PC-3 (cell line): Measurements from ENCODE around the gene SFMBT2. TPM values are rescaled to one million over a fixed set of nuclear protein-coding genes. Genes with fewer than 3 reads are reported as not detected.

Experiments
- ATAC-seq: fragments of 200-7000 bp; cut with Tn5 transposase; 2 replicates; pipeline ENCODE4 v1.9.1; 2020; ENCODE audit warnings: mild to moderate bottlenecking, moderate library complexity
- BruUV-seq: library from RNA; stranded (reverse); fragments of 400-500 nt; replicated peaks from 2 replicates; lab custom pipeline; 2021; lab: Mats Ljungman, UMichigan
- CTCF ChIA-PET: fragments of 300-600 bp; sonication (Branson Sonifier 250); formaldehyde crosslinking; loops from one replicate; lab custom pipeline; 2022; ENCODE audit warnings: antibody characterized with exemption; lab: Charles Lee
- POLR2A ChIA-PET: fragments of 300-600 bp; sonication (Branson Sonifier 250); formaldehyde crosslinking; loops from one replicate; lab custom pipeline; 2022; ENCODE audit warnings: antibody characterized with exemption; ENCODE audit not compliant: unreplicated experiment; lab: Charles Lee
- DNase-seq: peaks from one replicate; pipeline ENCODE4 v3.0.0-alpha.2; 2015
- H2AFZ ChIP-seq: fragments of 300-600 bp; sonication (generic); 2 replicates; pipeline ENCODE4 v1.6.0; 2016; ENCODE audit warnings: antibody characterized with exemption, low read length
- H3F3A ChIP-seq: fragments of 300-600 bp; sonication (generic); one replicate; pipeline ENCODE4 v1.6.0; 2017; ENCODE audit warnings: antibody characterized with exemption, low read length, control low read depth, mild to moderate bottlenecking; ENCODE audit not compliant: unreplicated experiment
- H3K27ac ChIP-seq: fragments of 300-600 bp; sonication (generic); 2 replicates; pipeline ENCODE4 v1.5.1; 2016; ENCODE audit warnings: mild to moderate bottlenecking, low read length
- H3K27me3 ChIP-seq: fragments of 300-600 bp; sonication (generic); 2 replicates; pipeline ENCODE4 v1.6.1; 2016; ENCODE audit warnings: low read length, mixed read lengths
- H3K36me3 ChIP-seq: fragments of 300-600 bp; sonication (generic); 2 replicates; pipeline ENCODE4 v1.6.1; 2016; ENCODE audit warnings: low read depth, mixed run types, low read length, mixed read lengths
- H3K4me1 ChIP-seq: fragments of 300-600 bp; sonication (generic); 2 replicates; pipeline ENCODE4 v1.5.1; 2016; ENCODE audit warnings: low read length; ENCODE audit not compliant: insufficient read depth
- H3K4me2 ChIP-seq: fragments of 300-600 bp; sonication (generic); 2 replicates; pipeline ENCODE4 v1.6.0; 2016; ENCODE audit warnings: low read length
- H3K4me3 ChIP-seq: fragments of 300-600 bp; sonication (generic); 2 replicates; pipeline ENCODE4 v1.5.1; 2016; ENCODE audit warnings: mild to moderate bottlenecking, low read length, mixed read lengths
- H3K79me2 ChIP-seq: fragments of 300-600 bp; sonication (generic); 2 replicates; pipeline ENCODE4 v1.6.1; 2017; ENCODE audit warnings: low read length, mixed read lengths
- H3K9ac ChIP-seq: fragments of 300-600 bp; sonication (generic); 2 replicates; pipeline ENCODE4 v1.6.0; 2016; ENCODE audit warnings: mild to moderate bottlenecking, low read length
- H3K9me2 ChIP-seq: fragments of 300-600 bp; sonication (generic); replicated peaks from 2 replicates; pipeline ENCODE4 v1.6.1; 2016; ENCODE audit warnings: mixed run types, low read length, mixed read lengths
- H3K9me3 ChIP-seq: fragments of 300-600 bp; sonication (generic); 2 replicates; pipeline ENCODE4 v1.6.1; 2016; ENCODE audit warnings: low read length, mixed read lengths
- H4K20me1 ChIP-seq: fragments of 300-600 bp; sonication (generic); 2 replicates; pipeline ENCODE4 v1.6.1; 2016; ENCODE audit warnings: low read length, mixed read lengths
- EZH2 ChIP-seq: fragments of 300-600 bp; sonication (generic); IDR thresholded peaks from one replicate; pipeline ENCODE4 v1.6.1; 2017; ENCODE audit warnings: antibody characterized with exemption, mild to moderate bottlenecking, low read length; ENCODE audit not compliant: unreplicated experiment
- EZH2phosphoT487 ChIP-seq: fragments of 300-600 bp; sonication (generic); IDR thresholded peaks from 2 replicates; pipeline ENCODE4 v1.6.1; 2018; ENCODE audit warnings: mild to moderate bottlenecking, antibody characterized with exemption, low read length, borderline replicate concordance
- intact Hi-C: fragments of 100-400 bp; cut with micrococcal nuclease; formaldehyde crosslinking; loops from 2 replicates; pipeline ENCODE4 v1.9.0; 2023
- total RNA-seq: library from RNA; depleted of rRNA; stranded (reverse); fragments of >200 nt; gene quantifications from 2 replicates; pipeline ENCODE4 v1.2.3, GENCODE V29; 2014
- TF ChIP-seq, protein P1 (sequence below): fragments of 300-600 bp; sonication (generic); conservative IDR thresholded peaks from 2 replicates; pipeline ENCODE4 v1.5.1; 2017; ENCODE audit warnings: antibody characterized with exemption, low read depth, mild to moderate bottlenecking, low read length

SFMBT2 gene
- total RNA-seq, 1 experiment from 2014 or later, result 1.9 TPM

GRCh38 chr10:7318836-7319235 is 92.0 kb downstream of the SFMBT2 start:
- no peak for DNase-seq
- no peaks in the 10 kb centered on the region for H3F3A ChIP-seq
- H3K9me2 ChIP-seq, result no peaks in the 10 kb centered on the region
- H4K20me1 ChIP-seq, result no peaks in the 10 kb centered on the region
- no peak overlapping the region for H3K27ac ChIP-seq
- TF ChIP-seq, protein P1, sequence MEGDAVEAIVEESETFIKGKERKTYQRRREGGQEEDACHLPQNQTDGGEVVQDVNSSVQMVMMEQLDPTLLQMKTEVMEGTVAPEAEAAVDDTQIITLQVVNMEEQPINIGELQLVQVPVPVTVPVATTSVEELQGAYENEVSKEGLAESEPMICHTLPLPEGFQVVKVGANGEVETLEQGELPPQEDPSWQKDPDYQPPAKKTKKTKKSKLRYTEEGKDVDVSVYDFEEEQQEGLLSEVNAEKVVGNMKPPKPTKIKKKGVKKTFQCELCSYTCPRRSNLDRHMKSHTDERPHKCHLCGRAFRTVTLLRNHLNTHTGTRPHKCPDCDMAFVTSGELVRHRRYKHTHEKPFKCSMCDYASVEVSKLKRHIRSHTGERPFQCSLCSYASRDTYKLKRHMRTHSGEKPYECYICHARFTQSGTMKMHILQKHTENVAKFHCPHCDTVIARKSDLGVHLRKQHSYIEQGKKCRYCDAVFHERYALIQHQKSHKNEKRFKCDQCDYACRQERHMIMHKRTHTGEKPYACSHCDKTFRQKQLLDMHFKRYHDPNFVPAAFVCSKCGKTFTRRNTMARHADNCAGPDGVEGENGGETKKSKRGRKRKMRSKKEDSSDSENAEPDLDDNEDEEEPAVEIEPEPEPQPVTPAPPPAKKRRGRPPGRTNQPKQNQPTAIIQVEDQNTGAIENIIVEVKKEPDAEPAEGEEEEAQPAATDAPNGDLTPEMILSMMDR, result no peak
- no peak for TF ChIP-seq EZH2phosphoT487
- no peaks in the 10 kb centered on the region for H3K9me3 ChIP-seq
- BruUV-seq, result no TSS peak
- no peaks in the 10 kb centered on the region for H3K79me2 ChIP-seq
- ChIA-PET POLR2A (no interaction called here), CTCF (no interaction called here)
- H3K9ac ChIP-seq, result no peak overlapping the region
- no peaks in the 10 kb centered on the region for H3K4me1 ChIP-seq
- H3K27me3 ChIP-seq, result no peaks in the 10 kb centered on the region
- no peak for ATAC-seq
- no peak overlapping the region for H3K4me2 ChIP-seq
- intact Hi-C loops, result no loop called here
- no peak overlapping the region for H3K4me3 ChIP-seq
- no peaks in the 10 kb centered on the region for H3K36me3 ChIP-seq
- no peak overlapping the region for H2AFZ ChIP-seq

GRCh38 chr10:7317786-7318446 is 92.9 kb downstream of the SFMBT2 start:
- POLR2A ChIA-PET, result no interaction called here
- DNase-seq (no peak), ATAC-seq (no peak)
- Histone ChIP-seq H3K4me3 (no peak overlapping the region), H3K4me1 (no peaks in the 10 kb centered on the region), H4K20me1 (no peaks in the 10 kb centered on the region), H3K9me3 (no peaks in the 10 kb centered on the region), H3K27me3 (no peaks in the 10 kb centered on the region), H3K79me2 (no peaks in the 10 kb centered on the region), H3K36me3 (no peaks in the 10 kb centered on the region), H3K9ac (no peak overlapping the region), H3F3A (no peaks in the 10 kb centered on the region), H3K27ac (no peak overlapping the region), H3K4me2 (no peak overlapping the region), H3K9me2 (no peaks in the 10 kb centered on the region), H2AFZ (no peak overlapping the region)
- intact Hi-C loops, result no loop called here
- CTCF ChIA-PET, result no interaction called here
- TF ChIP-seq EZH2phosphoT487, result no peak
- TF ChIP-seq, protein P1, result no peak
- TF ChIP-seq EZH2, result no peak
- no TSS peak for BruUV-seq

GRCh38 chr10:7316839-7317238 is 94.0 kb downstream of the SFMBT2 start:
- H3K27ac ChIP-seq, result no peak overlapping the region

More at GRCh38 chr10:7316839-7317238, 94.0 kb downstream of the SFMBT2 start:
- ChIA-PET CTCF (no interaction called here), POLR2A (no interaction called here)
- Histone ChIP-seq H3K4me3 (no peak overlapping the region), H3K4me2 (no peak overlapping the region), H3K9ac (no peak overlapping the region), H3K9me3 (no peaks in the 10 kb centered on the region), H3K79me2 (no peaks in the 10 kb centered on the region; the same call in 1 of the 2 replicates), H3F3A (no peaks in the 10 kb centered on the region), H4K20me1 (no peaks in the 10 kb centered on the region), H2AFZ (no peak overlapping the region), H3K4me1 (peaks cover 8% of the 10 kb centered on the region), H3K9me2 (no peaks in the 10 kb centered on the region), H3K27me3 (no peaks in the 10 kb centered on the region), H3K36me3 (no peaks in the 10 kb centered on the region)
- no peak for TF ChIP-seq EZH2
- TF ChIP-seq, protein P1, result no peak
- TF ChIP-seq EZH2phosphoT487, result no peak
- no peak for ATAC-seq
- no peak for DNase-seq
- intact Hi-C loops, result no loop called here
- BruUV-seq, result no TSS peak
